HepG2 (cell line): ENCODE results near the gene RPL19. TPM values are rescaled to one million over a fixed set of nuclear protein-coding genes. Genes with fewer than 3 reads are reported as not detected.

ENCODE experiments used
- CEBPG ChIP-seq: IDR thresholded peaks from 2 replicates; pipeline ENCODE4 v1.6.1; 2016
- E2F5 ChIP-seq: sonication (generic); formaldehyde crosslinking; conservative IDR thresholded peaks from 2 replicates; pipeline ENCODE4 v1.4.0; 2020; ENCODE audit warnings: missing genetic modification reagents
- JARID2 ChIP-seq: sonication (generic); formaldehyde crosslinking; IDR thresholded peaks from 2 replicates; pipeline ENCODE4 v1.8.1; 2023; ENCODE audit warnings: missing genetic modification reagents, inconsistent platforms; ENCODE audit not compliant: insufficient replicate concordance
- MAX ChIP-seq: IDR thresholded peaks from 2 replicates; pipeline ENCODE4 v1.6.1; 2012; ENCODE audit warnings: inconsistent platforms
- MIER2 ChIP-seq: IDR thresholded peaks from 2 replicates; pipeline ENCODE4 v1.6.1; 2016; ENCODE audit warnings: missing biosample characterization, missing genetic modification reagents
- NFIB ChIP-seq: sonication (generic); formaldehyde crosslinking; IDR thresholded peaks from 2 replicates; pipeline ENCODE4 v1.9.0; 2021; ENCODE audit warnings: missing genetic modification reagents, mild to moderate bottlenecking, borderline replicate concordance
- NRL ChIP-seq: sonication (generic); formaldehyde crosslinking; IDR thresholded peaks from 2 replicates; pipeline ENCODE4 v1.5.0; 2020; ENCODE audit warnings: missing genetic modification reagents, mild to moderate bottlenecking, moderate library complexity, borderline replicate concordance
- RBM22 ChIP-seq: fragments of 200-400 bp; formaldehyde crosslinking; optimal IDR thresholded peaks from 2 replicates; pipeline ENCODE3; 2017; ENCODE audit warnings: mild to moderate bottlenecking, low read length, moderate library complexity
- RFX3 ChIP-seq: IDR thresholded peaks from 2 replicates; pipeline ENCODE4 v1.6.1; 2016; ENCODE audit warnings: missing biosample characterization, missing genetic modification reagents
- SNRNP70 ChIP-seq: fragments of 200-400 bp; formaldehyde crosslinking; IDR thresholded peaks from 2 replicates; pipeline ENCODE4 v1.6.1; 2017; ENCODE audit warnings: mild to moderate bottlenecking, low read depth, low read length, moderate library complexity
- TBX2 ChIP-seq: sonication (generic); formaldehyde crosslinking; IDR thresholded peaks from 2 replicates; pipeline ENCODE4 v1.5.0; 2020; ENCODE audit warnings: missing genetic modification reagents, mild to moderate bottlenecking, borderline replicate concordance
- TIGD3 ChIP-seq: sonication (generic); formaldehyde crosslinking; IDR thresholded peaks from 2 replicates; pipeline ENCODE4 v1.5.1; 2020; ENCODE audit warnings: mild to moderate bottlenecking, missing genetic modification reagents, borderline replicate concordance
- ZMAT5 ChIP-seq: sonication (generic); formaldehyde crosslinking; IDR thresholded peaks from 2 replicates; pipeline ENCODE4 v1.5.0; 2020; ENCODE audit warnings: mild to moderate bottlenecking, low read depth, missing genetic modification reagents, borderline replicate concordance
- ZMYM3 ChIP-seq: sonication (generic); formaldehyde crosslinking; IDR thresholded peaks from 2 replicates; pipeline ENCODE4 v1.5.1; 2020; ENCODE audit warnings: mild to moderate bottlenecking, missing genetic modification reagents
- ZNF20 ChIP-seq: sonication (generic); formaldehyde crosslinking; IDR thresholded peaks from 2 replicates; pipeline ENCODE4 v1.4.0; 2020; ENCODE audit warnings: mild to moderate bottlenecking, moderate library complexity, missing genetic modification reagents
- ZNF232 ChIP-seq: sonication (generic); formaldehyde crosslinking; IDR thresholded peaks from 2 replicates; pipeline ENCODE4 v1.4.0; 2020; ENCODE audit warnings: missing genetic modification reagents, borderline replicate concordance
- ZNF253 ChIP-seq: sonication (generic); formaldehyde crosslinking; IDR thresholded peaks from 2 replicates; pipeline ENCODE4 v1.8.0; 2022; ENCODE audit warnings: mild to moderate bottlenecking, missing genetic modification reagents, borderline replicate concordance
- ZNF382 ChIP-seq: sonication (generic); formaldehyde crosslinking; IDR thresholded peaks from 2 replicates; pipeline ENCODE4 v1.5.0; 2020; ENCODE audit warnings: missing genetic modification reagents, mild to moderate bottlenecking, borderline replicate concordance
- ZNF432 ChIP-seq: sonication (generic); formaldehyde crosslinking; IDR thresholded peaks from 2 replicates; pipeline ENCODE4 v1.5.0; 2020; ENCODE audit warnings: missing genetic modification reagents, mild to moderate bottlenecking, borderline replicate concordance
- ZNF460 ChIP-seq: sonication (generic); formaldehyde crosslinking; IDR thresholded peaks from 2 replicates; pipeline ENCODE4 v1.5.1; 2020; ENCODE audit warnings: missing genetic modification reagents, mild to moderate bottlenecking, borderline replicate concordance
- ZNF503 ChIP-seq: sonication (generic); formaldehyde crosslinking; IDR thresholded peaks from 2 replicates; pipeline ENCODE4 v1.4.0; 2020; ENCODE audit warnings: missing genetic modification reagents
- ZNF780A ChIP-seq: sonication (generic); formaldehyde crosslinking; IDR thresholded peaks from 2 replicates; pipeline ENCODE4 v1.8.0; 2022; ENCODE audit warnings: mild to moderate bottlenecking, missing genetic modification reagents, moderate library complexity
- ZNF891 ChIP-seq: sonication (generic); formaldehyde crosslinking; IDR thresholded peaks from 2 replicates; pipeline ENCODE4 v1.5.0; 2020; ENCODE audit warnings: mild to moderate bottlenecking, missing genetic modification reagents
- ZXDC ChIP-seq: sonication (generic); formaldehyde crosslinking; IDR thresholded peaks from 2 replicates; pipeline ENCODE4 v1.5.0; 2020; ENCODE audit warnings: mild to moderate bottlenecking, missing genetic modification reagents
- polyA plus RNA-seq, 8 experiments: library from polyadenylated mRNA; depleted of rRNA in 3 of 8; stranded (reverse) in 7 of 8; unstranded in 1 of 8; fragments of >200 nt; fragmentation: Illumina TruSeq in 4 of 8; extraction: Trizol in 4 of 8; gene quantifications; 2 replicates each; pipeline versions ENCODE4 v1.2.1 to v1.2.3, GENCODE V29; 2011 to 2016; ENCODE audit warnings: low read depth in 4 of 8, missing spikeins in 1 of 8, mixed read lengths in 1 of 8; ENCODE audit not compliant: insufficient read depth in 1 of 8
- total RNA-seq, 5 experiments: library from RNA; depleted of rRNA; stranded (reverse); fragments of >200 nt; fragmentation: Illumina TruSeq; extraction: Trizol; gene quantifications; 2 replicates each; pipeline ENCODE4 v1.2.3, GENCODE V29; 2016; ENCODE audit warnings: low read depth in 1 of 5

RPL19 gene
- total and polyA plus RNA-seq, 2 of the 13 experiments (the other 11 are each of a cell fraction or from before 2014, with no cell fraction given), result 2,522 to 2,768 TPM

GRCh38 chr17:39153599-39154051, 46.5 kb upstream of the RPL19 start (continued):
- no peak for TF ChIP-seq ZNF503
- no peak for TF ChIP-seq MAX
- no peak for TF ChIP-seq NFIB (CRISPR knock-in tag)
- no peak for TF ChIP-seq CEBPG (CRISPR knock-in tag)
- TF ChIP-seq ZNF382, result no peak
- TF ChIP-seq ZNF432, result no peak
- TF ChIP-seq ZNF253 (CRISPR knock-in tag), result no peak
- no peak for TF ChIP-seq TIGD3
- TF ChIP-seq TBX2, result no peak
- TF ChIP-seq ZXDC (CRISPR knock-in tag), result no peak
- peak; percentile 96 for TF ChIP-seq RBM22
- no peak for TF ChIP-seq NRL
- TF ChIP-seq ZMAT5 (CRISPR knock-in tag), result no peak
- TF ChIP-seq ZMYM3 (CRISPR knock-in tag), result 0 out of 2 replicates have a peak, but pooled peaks have one; percentile 6
- TF ChIP-seq ZNF780A (CRISPR knock-in tag), result no peak
- no peak for TF ChIP-seq RFX3
- TF ChIP-seq MIER2 (CRISPR knock-in tag), result peak; percentile 36; the same call in 1 of the 2 replicates
- TF ChIP-seq SNRNP70, result no peak
- TF ChIP-seq ZNF232, result peak; percentile 65; the same call in 1 of the 2 replicates
- no peak for TF ChIP-seq ZNF20 (CRISPR knock-in tag)
- no peak for TF ChIP-seq ZNF460 (CRISPR knock-in tag)
- TF ChIP-seq JARID2 (CRISPR knock-in tag), result no peak
- no peak for TF ChIP-seq E2F5
- no peak for TF ChIP-seq ZNF891
